ENCODE measurements around the gene CDK14.

The CDK14 gene

DNA sequence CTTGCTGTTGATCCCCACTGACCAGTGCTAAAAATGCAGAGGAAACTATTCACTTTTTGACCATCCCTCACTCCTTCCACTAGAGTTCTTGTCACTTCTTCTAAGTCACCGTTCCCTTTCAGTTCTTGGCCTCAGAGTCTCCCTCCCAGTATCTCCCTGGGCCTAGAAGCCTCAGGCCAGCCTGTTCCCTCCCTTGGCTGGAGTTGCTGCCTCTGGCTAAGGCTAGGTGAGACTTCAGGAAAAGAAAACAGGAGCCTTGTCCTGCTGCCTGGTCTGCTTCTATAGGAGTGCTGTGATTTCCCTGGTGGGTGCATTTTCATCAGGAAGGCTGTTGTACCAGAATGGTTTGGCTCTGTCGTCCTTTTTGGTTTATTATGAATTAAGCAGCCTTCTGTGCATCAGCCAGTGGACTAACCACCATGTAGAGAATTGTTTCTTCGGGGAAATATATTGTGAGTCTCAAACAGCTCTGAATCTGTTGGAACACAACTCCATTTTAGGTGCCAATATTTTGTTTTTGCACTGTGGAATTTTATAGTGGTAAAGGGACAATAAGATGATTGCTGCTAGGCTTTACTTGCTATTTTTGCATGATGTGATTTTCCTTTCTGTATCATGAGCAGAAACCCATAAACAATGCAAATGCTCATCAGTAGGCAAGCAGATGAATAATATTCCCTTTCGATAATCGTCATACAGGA, 434.7 kb downstream of the CDK14 start:
- DNase-seq: no peak

DNA sequence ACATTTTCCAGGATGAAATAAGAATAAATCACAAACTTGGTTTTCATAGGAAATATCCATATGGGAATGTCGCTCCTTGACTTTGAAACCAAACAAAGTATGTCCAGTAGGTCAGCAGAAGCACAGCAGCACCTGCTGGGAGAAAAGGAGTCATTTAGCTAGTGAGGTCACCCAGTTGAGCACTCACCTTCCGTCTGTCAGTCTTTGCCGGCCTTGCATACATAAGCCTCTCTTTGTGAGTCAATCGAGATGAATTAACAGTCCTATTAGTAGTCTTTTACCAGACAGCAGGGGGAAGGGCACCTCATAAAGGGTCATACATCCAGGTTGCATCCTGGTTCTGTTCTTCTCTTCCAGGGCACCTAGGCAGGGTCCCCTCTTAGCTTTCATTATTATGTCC, 435.6 kb downstream of the CDK14 start:
- DNase-seq: no peak

DNA sequence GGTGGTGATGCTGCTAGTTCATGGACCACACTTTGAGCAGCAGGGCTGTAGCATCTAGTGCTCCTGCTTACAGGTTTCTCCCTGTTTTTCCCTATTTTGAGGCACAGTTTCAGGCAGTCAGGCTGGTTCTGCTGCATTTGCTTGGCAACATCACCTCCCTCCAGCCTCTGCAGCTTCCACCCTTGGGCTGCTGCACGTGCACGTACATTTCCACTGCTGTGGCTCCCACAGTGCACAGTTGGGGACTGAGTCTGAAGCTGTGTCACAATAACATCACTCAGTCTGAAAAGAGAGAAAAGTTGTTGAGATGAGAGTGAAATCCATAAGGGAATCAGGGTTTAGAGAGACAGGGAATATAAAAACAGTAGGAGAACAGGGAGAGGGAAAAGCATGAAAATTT, 437.5 kb downstream of the CDK14 start:
- DNase-seq: no peak

DNA sequence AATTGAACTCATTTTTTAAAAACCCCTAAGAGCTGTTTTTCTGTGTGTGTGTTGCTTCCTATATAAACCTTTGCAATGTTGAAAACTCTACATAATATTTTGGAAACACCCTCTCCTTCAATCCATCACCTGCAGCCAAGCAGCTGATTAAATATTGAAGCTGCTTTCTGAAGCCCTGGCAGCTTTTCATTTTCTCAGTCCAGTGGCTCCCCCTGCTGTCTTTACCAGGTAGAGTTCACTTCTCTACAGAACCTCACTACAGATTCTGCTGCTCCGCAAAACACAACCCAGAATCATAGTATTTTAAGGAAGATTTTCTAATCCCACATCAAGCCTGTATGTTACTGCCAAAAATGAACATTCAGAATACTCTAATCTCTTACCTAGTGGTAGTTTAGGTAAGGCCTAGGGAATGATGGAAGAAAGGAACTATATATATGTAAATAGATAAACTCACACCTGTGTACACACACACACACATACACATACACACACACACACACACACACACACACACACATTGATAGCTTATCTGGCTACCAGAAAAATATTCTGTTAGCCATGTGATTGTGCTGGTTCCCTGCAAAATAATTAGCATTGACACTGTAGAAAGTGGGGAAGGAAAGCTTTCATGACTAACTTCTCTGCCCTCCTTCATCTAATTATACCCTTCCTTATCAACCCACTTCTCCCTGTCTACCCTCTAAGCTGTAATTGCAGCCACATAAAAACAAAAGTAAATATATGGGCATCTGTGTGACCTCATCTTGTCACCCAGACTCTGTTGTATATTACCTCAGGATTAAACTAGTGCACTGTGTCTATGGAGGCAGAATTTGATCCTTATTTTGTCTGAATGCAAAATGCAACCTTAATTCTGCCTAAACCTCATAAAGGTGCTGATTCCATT, 438.6 kb downstream of the CDK14 start:
- DNase-seq: peak; percentile 16 to 62

DNA sequence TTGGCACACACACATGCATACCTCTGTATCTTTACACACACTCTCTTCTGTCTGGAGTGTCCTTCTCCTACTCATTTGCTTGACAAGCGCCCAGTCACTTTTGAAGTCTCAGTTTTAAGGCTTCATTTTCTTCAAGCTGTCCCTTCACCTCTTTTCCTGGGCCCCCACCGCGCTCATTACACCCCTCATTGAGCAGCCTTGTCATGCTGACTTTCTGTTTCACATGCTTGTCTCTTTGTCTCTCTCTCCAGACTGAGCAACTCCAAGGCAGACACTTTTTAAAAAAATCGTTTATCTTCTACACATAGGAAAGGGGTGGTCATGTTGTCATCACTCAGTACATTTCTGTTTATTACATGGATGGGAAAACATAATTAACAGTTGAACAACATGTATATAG, 442.9 kb downstream of the CDK14 start:
- DNase-seq: no peak

DNA sequence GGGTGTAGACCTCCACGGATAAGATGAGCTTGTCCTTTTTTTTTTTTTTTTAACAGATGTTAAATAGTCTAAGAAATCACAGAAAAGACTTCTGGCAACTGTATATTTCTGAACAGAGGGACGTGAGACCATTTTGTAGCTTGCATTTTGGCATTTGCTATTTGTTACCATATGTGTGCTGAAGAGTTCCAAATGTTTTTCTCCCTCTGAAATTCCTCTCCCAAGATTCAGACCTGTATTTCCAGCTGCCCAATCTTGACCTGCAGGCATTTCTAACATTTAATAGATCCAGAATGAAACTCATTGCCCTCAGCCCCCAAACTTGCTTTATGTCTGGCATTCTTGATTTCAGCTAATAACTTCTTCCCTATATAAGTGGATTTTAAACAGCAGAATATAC, 445.0 kb downstream of the CDK14 start:
- DNase-seq: no peak

DNA sequence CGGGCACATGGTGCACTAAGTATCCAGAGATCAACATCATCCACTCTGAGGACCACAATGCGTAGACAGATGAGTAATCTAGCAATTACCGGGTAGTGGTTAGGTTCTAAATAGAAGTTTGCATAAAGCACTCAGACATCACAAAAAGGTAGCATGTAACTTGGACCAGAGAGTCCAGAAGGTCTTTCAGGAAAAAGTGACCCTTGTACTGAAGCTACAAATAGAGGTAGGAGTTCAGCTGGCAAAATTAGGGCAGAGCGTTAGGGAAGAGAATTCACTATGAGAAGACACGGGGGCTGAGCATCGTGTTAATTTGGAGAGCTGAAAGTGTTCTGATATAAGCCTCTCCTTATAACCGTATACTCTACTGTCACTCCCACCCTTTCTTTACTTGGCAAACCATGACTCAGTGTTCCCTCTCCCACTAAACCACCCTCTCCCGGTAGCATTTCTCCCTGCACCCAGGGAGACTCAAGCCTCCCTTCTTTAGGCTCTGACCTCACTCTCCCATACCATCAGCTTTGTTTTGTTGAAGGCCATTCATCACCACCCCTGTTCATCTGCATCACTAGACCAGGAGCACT, 445.9 kb downstream of the CDK14 start:
- DNase-seq: no peak

DNA sequence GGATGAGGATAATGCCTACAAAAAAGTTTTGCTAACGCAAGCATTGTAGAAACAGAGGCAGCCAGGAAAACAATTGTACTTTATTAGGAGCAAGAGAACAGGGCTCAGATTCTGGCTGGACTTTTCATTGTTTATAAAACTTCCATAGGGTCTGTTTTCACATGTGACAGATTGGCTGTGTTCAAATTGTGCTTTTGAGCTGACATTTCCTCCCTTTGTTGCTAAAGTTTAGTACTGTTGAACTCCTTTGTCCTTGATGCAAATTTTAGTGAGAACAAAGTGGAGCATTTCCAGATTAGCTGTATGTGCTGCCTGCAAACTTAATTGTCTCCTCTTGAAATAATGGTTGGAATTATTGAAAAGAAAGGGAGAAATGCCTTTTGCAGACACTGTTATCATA, 447.1 kb downstream of the CDK14 start:
- no peak for DNase-seq

DNA sequence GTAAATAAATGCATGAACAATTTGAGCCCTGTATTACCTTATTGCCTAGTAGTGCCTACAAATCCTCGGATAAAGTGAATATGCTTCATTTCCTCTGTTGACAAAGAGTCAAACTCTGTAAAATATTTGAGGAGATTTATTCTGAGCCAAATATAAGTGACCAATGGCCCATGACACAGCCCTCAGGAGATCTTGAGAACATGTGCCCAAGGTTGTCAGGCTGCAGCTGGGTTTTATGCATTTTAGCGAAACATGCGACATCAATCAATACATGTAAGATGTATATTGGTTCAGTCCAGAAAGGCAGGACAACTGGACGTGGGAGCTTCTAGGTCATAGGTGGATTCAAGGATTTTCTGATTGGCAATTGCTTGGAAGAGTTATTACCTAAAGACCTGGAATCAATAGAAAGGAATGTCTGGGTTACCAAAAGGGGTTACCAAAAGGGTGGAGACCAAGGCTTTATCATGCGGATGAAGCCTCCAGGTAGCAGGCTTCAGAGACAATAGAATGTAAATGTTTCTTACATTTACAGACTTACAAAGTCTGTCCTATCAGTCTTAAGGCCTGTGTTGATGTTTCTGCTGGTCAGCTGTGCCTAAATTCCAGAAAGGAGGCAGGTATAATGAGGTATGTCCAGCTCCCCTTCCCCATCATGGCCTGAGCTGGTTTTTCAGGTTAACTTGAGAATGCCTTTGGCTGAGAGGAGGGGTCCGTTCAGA, 448.0 kb downstream of the CDK14 start:
- no peak for DNase-seq

DNA sequence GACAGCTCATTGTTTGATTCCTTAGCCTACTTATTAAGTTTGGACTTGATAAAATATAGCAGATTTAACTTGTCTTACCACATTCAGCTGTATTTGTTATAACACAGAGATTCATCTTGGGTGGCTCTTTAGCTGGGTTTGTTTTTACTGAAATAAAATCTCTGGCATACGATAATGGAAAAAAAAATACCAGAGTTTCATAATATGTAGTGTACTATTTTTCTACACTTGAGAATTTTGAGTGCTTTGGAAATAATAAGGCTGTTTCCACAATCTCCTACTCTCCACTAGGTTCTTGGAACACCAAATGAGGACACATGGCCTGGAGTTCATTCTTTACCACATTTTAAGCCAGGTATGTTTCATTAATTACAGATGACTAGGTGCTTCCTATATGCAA, 449.5 kb downstream of the CDK14 start:
- DNase-seq: no peak

DNA sequence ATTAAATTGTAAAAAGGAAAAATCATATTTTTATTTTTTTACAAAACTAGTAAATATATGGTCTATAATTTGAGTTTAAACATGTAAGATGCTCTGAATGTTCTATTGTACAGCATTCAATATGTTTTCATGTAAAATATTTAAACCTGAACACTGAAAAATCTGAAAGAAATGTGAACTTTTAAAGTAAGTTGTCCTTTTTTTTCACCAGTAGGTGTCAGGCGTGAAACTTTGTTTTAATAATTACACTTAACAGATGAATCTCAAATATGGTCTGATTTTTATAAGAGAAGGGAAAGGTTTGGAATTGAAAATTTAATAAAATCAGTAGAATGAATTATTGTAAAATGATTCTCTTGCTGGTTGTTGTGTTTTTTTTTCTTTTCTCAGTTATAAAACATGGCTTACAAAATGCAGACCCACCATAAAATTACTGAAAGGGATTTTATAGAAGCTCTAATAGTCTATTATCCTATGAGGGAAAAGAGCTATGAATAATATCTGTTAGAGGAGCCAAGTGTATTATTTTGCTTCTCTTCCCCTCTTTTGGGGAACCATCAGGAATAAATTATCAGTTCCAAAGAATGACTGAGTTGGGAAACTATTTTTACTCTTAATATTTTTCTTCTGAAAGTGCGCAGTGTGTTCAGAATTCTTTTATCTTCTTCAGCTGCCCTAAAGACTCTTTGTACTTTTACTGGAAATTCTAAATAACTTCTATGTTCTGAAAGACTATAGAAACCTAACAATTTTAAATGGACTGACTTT, 450.4 kb downstream of the CDK14 start:
- DNase-seq: peak in 1 of 2 donors; percentile 4

DNA sequence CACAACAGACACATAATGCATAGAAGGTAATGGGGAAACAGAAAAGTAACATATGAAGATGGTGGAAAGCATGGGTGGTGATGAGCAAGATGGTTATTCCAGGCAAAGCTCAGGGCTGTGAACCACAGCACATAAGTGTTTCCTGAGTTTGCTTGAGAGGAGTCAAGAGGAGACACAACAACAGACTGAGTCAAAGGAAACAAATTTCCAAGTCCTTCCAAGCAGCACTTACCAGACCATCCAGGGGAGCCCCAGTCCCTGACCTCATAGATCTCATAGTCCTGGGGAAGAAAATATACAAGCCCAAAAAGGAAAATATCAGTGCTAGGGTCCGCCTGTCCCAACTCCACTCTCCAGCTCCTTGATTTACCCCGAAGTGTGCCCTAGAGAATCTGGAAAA, 451.5 kb downstream of the CDK14 start:
- DNase-seq: no peak

DNA sequence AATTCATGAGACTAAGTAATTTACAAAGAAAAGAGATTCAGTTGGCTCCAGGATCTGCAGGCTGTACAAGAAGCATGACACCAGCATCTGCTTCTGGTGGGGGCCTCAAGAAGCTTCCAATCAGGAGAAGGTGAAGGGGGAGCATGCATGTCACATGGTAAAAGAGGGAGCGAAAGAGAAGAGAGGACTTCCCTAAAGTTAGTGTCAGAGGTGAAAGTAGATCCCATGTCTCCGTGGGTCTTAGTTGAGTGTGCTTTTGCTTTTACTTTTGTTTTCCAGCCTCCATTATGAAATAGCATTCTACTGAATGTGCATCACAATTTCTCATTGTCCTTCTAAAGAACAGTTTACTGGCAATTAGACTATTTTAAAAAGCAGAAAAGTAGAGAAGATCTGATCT, 454.6 kb downstream of the CDK14 start:
- DNase-seq: peak; percentile 35 to 67

DNA sequence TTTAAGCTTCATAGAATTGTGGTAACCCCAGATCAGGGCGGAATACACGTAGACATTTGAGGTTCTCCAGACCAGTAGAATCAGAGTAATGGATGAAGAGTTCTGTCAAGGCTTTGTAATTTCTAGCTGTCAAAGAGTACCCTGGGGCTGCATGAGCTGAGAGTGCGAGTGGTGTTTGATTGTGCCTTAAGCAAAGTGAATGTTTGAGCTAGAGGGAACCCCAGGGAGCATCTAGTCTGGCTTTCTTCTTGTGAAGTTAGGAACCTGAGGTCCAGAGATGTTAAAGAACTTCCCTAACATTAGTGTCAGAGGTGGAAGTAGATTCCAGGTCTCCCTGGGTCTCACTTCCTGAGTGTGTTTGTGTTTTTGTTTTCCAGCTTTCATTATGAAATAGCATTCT, 455.8 kb downstream of the CDK14 start:
- no peak for DNase-seq

DNA sequence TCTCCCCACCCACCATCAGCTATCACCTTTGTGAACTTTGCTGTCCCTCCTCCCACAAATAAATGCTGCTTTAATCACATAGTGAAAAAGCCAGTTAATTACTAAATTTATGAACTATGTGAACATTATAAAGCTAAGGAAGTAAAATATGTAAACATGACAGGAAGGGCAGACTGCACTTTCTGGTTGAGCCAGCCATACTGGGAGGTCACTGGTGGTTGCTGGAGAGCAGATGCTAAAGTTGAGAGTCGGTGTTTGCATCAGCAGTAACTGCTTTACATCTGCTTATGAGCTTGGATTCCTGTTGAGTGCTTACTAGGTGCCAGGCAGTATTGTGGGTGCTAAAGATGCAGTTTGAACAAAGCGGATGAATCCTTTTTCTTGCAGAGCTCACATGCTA, 458.3 kb downstream of the CDK14 start:
- DNase-seq: no peak

DNA sequence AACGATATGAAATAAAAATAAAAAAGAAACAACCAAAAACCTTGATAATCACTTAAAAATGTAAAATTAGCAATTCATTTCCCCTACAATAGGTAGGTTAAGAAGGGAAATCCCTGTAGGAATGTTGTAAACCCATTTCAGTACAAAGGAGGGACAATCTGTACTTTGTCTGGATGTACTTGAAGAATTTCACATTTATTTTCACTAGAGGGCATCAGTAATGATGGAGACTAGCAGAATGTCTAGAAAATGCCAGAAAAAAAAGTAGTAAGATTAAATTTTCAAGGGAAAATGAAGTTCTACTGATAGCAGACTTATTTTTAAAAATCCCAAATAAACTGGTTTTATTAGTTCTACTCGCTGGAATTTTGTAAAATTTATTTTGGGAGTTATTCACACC, 459.1 kb downstream of the CDK14 start:
- no peak for DNase-seq

DNA sequence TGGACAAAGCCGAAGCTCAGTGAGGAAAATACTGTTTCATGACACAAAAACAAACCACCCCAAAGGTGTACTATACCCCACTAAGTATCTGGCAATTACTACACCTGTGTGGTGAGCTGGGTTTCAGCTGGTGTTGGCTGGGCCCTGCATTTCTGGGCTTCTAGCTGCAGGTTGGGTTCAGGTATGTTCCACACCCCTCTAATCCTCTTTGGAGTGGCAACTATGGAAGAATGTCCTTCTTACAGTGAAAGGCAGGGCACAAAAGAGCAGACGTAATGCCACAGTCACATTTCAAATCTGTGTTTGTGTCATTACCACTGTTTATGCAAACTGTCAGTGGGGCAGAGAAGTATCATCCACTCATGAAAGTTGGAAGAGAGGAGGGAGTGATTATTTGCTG, 466.6 kb downstream of the CDK14 start:
- DNase-seq: no peak

DNA sequence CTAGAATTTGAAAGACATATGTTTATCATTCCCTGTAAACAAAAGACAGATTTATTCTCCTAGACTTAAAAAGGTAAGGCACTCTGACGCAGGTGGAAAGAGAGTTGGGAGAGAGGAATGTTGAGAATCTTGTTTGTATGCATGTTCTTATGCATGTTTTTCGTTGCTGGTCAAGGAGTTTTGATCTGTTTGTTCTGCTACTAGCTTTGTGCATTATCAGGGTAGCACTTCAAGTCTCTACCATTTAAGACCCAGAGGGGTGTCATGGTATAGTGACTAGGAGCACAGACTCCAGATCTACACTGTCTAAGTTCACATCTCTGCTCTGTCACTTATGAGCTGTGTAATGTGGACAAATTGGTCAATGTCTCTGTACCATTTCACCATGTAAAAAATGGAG, 467.9 kb downstream of the CDK14 start:
- no peak for DNase-seq

DNA sequence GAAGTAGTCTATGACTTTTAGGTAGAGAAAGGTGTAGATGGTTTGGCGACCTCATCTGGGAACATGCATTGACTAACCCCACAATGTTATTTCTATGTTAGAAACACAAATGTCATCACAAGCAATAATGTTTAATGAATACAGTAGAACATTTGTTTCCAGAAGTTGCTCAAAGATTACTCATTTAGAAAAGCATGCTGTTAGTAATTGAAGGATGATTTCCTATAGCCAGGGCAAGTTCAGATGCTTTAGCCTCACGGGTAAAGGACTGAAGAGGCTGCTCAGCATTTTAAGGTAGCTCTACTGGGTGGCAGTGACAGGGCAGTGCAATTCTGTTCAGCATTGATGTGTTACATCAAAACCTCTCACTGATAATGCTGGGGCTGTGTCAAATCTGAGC, 468.8 kb downstream of the CDK14 start:
- no peak for DNase-seq

DNA sequence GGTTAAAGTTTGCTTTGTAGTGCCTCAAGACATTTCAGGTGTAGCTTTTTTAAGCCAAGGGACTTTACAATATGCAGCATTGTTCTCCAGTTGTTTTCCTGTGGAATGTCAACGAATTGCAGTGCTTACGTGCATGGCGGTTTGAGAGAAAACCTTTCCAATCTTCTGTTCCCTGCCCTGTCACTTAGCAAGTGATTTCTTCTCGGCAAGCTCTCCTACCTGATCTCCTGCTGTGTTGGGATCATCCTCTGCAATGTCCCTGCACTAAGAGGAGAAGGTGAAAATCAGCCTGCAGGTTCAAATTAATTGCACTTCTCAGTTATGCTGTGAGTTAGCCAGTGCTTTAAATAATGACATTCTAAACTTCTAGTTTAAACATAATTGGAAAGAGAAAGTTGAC, 470.5 kb downstream of the CDK14 start:
- DNase-seq: no peak

DNA sequence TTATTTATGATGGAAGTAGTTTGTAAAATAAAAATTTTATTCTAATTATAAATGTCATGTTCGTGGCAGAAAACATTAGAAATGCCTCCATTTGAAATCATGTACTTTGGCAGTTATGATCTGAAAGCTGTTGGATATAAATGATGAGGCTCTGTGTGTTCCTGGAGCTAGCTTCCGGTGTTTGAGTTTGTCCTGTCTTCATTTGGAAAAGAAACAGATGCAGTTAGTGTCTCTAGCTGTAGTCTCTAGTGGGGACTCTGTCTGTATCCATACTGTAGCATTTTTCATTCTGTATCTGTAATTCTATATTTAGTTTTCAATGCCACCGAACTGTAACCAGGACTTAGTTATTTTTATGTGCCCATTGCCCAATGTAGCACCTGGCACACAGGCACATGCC, 471.1 kb downstream of the CDK14 start:
- no peak for DNase-seq

DNA sequence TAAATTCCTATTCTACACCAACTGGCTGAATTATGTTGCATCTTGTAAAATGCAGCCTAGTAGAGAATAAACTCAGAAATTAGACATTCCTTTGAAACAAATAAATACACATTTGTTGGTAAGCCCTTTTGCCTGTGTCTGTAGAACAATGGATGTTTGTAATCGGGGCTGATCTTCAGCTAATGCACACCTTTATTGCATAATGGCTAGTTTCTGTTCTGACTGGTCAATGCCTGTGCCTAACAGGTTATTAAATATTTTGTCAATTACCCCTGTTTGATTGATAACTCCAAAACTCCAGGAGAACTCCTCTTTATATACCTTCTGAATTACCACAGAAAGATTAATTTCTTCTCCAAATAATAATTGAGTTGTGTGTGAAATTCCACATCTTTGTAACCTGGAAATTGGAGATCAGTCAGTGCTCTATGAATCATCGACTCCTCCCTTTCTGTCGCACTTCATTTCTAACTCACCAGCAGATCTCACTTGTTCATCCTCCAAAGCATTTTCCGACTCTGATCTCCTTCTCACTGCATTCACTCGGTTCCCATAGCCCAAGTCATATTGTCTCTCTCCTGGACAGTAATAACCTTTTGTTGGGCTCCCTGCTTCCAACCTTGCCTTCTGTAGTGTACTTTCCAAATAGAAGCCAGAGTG, 472.1 kb downstream of the CDK14 start:
- DNase-seq: no peak
